ENCODE data around the gene UBD.

DNA sequence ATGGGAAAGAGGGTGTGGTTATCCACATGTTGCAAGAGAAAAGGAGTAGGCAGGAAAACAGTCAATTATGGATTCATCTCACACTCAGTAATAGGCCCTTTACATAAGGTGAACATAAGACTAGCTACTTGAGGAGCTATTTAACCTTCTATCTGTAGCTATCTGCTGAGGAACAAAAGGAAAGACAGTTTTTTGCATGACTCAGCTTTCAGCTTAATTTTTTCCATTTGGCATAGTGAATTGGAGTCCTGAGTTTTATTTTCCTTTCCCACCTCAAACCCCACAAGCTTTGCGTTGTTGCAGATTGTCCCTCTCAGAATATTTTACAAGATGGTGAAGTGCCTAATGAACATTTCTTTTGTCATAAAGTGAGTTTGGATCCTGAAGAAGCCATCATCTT, 32.4 kb downstream of the UBD start:
- TF ChIP-seq EZH2 (IDR thresholded peaks at IDR 0.05; ENCODE audit: borderline replicate concordance, low read length), result no peak
- TF ChIP-seq, protein P1, sequence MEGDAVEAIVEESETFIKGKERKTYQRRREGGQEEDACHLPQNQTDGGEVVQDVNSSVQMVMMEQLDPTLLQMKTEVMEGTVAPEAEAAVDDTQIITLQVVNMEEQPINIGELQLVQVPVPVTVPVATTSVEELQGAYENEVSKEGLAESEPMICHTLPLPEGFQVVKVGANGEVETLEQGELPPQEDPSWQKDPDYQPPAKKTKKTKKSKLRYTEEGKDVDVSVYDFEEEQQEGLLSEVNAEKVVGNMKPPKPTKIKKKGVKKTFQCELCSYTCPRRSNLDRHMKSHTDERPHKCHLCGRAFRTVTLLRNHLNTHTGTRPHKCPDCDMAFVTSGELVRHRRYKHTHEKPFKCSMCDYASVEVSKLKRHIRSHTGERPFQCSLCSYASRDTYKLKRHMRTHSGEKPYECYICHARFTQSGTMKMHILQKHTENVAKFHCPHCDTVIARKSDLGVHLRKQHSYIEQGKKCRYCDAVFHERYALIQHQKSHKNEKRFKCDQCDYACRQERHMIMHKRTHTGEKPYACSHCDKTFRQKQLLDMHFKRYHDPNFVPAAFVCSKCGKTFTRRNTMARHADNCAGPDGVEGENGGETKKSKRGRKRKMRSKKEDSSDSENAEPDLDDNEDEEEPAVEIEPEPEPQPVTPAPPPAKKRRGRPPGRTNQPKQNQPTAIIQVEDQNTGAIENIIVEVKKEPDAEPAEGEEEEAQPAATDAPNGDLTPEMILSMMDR (IDR thresholded peaks at IDR 0.05; ENCODE audit: low read length), result no peak

Data from OCI-LY1 (cell line).